Measurements from ENCODE around the gene PIM3.

DNA sequence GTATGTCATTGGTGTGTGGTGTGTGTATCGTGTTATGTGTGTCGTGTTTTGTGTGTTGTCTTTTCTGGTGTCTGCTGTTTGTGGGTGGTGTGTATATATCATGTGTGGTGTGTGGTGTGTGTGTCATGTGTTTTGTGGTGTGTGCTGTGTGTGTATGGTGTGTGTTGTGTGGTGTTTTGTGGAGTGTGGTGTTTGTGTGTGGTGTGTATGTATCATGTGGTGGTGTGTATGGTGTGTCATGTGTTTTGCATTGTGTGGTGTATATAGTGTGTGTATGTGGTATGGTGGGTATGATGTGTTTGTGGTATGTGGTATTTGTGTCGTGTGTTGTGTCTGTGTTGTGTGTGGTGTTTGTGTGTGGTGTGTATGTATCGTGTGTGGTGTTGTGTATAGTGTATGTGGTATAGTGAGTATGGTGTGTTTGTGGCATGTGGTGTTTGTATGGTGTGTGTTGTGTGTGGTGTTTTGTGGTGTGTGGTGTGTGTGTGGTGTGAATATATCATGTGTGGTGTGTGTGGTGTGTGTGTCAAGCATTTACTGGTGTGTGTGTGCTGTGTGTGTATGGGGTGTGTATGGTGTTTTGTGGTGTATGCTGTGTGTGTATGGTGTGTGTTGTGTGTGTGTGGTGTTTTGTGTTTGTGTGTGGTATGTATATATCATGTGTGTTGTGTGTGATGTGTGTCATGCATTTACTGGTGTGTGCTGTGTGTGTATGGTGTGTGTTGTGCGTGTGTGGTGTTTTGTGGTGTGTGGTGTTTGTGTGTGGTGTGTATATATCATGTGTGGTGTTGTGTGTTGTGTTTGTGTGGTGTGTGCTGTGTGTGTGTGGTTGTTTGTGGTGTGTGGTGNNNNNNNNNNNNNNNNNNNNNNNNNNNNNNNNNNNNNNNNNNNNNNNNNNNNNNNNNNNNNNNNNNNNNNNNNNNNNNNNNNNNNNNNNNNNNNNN lies 12.7 kb downstream of the PIM3 start:
- TF ChIP-seq, protein P1, sequence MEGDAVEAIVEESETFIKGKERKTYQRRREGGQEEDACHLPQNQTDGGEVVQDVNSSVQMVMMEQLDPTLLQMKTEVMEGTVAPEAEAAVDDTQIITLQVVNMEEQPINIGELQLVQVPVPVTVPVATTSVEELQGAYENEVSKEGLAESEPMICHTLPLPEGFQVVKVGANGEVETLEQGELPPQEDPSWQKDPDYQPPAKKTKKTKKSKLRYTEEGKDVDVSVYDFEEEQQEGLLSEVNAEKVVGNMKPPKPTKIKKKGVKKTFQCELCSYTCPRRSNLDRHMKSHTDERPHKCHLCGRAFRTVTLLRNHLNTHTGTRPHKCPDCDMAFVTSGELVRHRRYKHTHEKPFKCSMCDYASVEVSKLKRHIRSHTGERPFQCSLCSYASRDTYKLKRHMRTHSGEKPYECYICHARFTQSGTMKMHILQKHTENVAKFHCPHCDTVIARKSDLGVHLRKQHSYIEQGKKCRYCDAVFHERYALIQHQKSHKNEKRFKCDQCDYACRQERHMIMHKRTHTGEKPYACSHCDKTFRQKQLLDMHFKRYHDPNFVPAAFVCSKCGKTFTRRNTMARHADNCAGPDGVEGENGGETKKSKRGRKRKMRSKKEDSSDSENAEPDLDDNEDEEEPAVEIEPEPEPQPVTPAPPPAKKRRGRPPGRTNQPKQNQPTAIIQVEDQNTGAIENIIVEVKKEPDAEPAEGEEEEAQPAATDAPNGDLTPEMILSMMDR (conservative IDR thresholded peaks at IDR 0.05 in 1 of 2, IDR thresholded peaks at IDR 0.05 in 1 of 2; ENCODE audit: extremely low read depth in 1 of 2, insufficient read depth in 1 of 2, low read depth in 1 of 2, low read length in 2 of 2): no peak
- TF ChIP-seq EZH2 (IDR thresholded peaks at IDR 0.05; ENCODE audit: borderline replicate concordance, low read length): no peak
